Stimulated activated naive B cell treated with anti-CD40 and anti-IgM and Interleukin-4, amounts not matched to agents 10 μg/mL and 1 μg/mL and 100 μg/mL, for 72 hours (primary cell): ENCODE data around the gene BACE1-AS.

Experiments used
- ATAC-seq, 2 donors: fragments of 150-1000 bp; cut with Tn5 transposase; replicated peaks; 2 replicates each; pipeline ENCODE4 v1.10.0; 2021; ENCODE audit warnings: moderate library complexity in 1 of 2
- DNase-seq: peaks from one replicate; pipeline ENCODE4 v3.0.0; 2021
- H3K27ac Mint-ChIP-seq: one replicate; pipeline ENCODE4 v1.8.0; 2022; ENCODE audit warnings: mild to moderate bottlenecking, mixed read lengths
- H3K27me3 Mint-ChIP-seq, 2 donors: one replicate each; pipeline ENCODE4 v1.8.0; 2022; ENCODE audit warnings: mixed read lengths in 2 of 2
- H3K36me3 Mint-ChIP-seq, 2 donors: one replicate each; pipeline ENCODE4 v1.8.0; 2022; ENCODE audit warnings: mixed read lengths in 2 of 2, mild to moderate bottlenecking in 1 of 2
- H3K4me1 Mint-ChIP-seq, 2 donors: one replicate each; pipeline ENCODE4 v1.8.0; 2022; ENCODE audit warnings: mixed read lengths in 2 of 2, mild to moderate bottlenecking in 1 of 2
- H3K4me3 Mint-ChIP-seq, 2 donors: one replicate each; pipeline ENCODE4 v1.8.0; 2022; ENCODE audit warnings: mild to moderate bottlenecking in 2 of 2, mixed read lengths in 2 of 2, moderate library complexity in 1 of 2
- H3K9me3 Mint-ChIP-seq, 2 donors: one replicate each; pipeline ENCODE4 v1.8.0; 2022; ENCODE audit warnings: mixed read lengths in 2 of 2, mild to moderate bottlenecking in 1 of 2

BACE1-AS gene

DNA sequence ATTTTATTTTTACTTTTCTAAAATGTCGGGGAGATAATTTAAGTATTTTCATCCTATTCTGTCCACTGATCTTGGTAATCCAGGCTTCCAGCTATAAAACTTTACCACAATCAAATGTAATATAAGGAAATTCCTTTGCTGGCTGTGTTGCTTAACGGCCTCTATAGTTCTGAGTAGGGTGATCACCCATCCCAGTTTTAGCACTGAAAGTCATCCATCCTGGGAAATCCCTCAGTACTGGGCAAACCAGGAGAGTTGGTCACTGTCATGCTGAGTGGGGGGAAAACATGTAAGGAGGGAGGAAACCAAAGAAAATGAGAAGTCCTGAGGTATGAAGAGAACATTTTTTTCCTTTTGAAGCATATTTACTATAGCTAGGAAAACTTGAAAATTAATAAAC is 12.8 kb upstream of the BACE1-AS start:
- Mint-ChIP-seq H3K27me3 (no peaks in the 10 kb centered on the region), H3K4me3 (no peak overlapping the region), H3K4me1 (no peaks in the 10 kb centered on the region), H3K36me3 (peaks cover 35 to 58% of the 10 kb centered on the region in 2 donors), H3K9me3 (no peaks in the 10 kb centered on the region), H3K27ac (no peak overlapping the region)
- DNase-seq (no peak), ATAC-seq (no peak)

DNA sequence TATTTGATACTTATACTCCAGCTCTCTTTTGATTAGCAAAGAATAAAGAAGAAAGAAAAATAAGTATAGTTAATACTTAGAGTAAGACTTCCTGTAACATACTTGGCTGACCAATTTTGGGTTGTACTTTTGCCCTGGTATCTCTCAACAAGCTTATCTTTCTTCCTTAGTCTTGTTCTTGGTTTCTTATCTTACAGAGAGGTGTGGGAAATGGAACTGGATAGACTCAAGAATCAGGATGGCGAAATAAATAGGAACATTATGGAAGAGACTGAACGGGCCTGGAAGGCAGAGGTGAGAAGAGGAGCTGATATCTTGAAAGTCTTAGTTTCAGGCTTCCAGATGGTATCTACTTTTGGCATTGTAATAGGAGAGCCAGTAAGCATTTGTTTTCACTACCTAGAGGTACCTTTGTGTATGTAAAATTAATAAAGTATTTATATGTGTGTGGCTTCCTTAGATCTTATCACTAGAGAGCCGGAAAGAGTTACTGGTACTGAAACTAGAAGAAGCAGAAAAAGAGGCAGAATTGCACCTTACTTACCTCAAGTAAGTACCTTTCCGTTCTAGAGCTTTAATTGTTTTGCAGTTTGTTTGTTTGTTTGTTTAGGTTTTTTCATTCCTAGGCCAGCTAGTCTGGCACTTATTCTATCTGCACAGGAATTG is 11.3 kb upstream of the BACE1-AS start:
- Mint-ChIP-seq H3K9me3 (no peaks in the 10 kb centered on the region), H3K4me3 (no peak overlapping the region), H3K27me3 (no peaks in the 10 kb centered on the region), H3K4me1 (no peaks in the 10 kb centered on the region), H3K27ac (no peak overlapping the region), H3K36me3 (peaks cover 34 to 51% of the 10 kb centered on the region in 2 donors)
- no peak for DNase-seq
- no peak for ATAC-seq

DNA sequence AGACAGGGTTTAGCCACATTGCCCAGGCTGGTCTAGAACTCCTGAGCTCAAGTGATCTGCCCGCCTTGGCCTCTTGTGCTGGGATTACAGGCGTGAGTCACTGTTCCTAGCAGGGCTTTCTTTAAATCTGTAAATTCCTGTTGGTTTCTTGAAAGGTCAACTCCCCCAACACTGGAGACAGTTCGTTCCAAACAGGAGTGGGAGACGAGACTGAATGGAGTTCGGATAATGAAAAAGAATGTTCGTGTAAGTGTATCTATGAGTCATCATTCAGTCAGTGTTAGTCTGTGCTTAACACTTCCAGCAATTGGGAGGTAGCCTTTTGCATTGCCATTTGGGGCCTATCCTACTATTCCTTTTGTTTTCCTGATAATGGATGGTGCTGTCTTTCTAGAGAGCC is 10.0 kb upstream of the BACE1-AS start:
- Mint-ChIP-seq H3K36me3 (peaks cover 35 to 49% of the 10 kb centered on the region in 2 donors), H3K4me1 (no peaks in the 10 kb centered on the region), H3K27me3 (no peaks in the 10 kb centered on the region), H3K4me3 (no peak overlapping the region), H3K27ac (no peak overlapping the region), H3K9me3 (no peaks in the 10 kb centered on the region)
- ATAC-seq (no peak), DNase-seq (no peak)

DNA sequence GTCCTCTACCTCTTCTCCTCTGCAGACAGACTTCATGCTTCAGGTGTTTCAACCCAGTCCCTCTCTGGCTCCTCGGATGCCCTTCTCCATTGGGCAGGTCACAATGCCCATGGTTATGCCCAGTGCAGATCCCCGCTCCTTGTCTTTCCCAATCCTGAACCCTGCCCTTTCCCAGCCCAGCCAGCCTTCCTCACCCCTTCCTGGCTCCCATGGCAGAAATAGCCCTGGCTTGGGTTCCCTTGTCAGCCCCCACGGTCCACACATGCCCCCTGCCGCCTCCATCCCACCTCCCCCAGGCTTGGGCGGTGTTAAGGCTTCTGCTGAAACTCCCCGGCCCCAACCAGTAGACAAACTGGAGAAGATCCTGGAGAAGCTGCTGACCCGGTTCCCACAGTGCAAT is 9.3 kb upstream of the BACE1-AS start:
- H3K36me3 Mint-ChIP-seq: peaks cover 37 to 54% of the 10 kb centered on the region in 2 donors
- no peak overlapping the region for H3K27ac Mint-ChIP-seq
- ATAC-seq (no peak), DNase-seq (no peak)
- H3K27me3 Mint-ChIP-seq: no peaks in the 10 kb centered on the region
- no peak overlapping the region for H3K4me3 Mint-ChIP-seq
- no peaks in the 10 kb centered on the region for H3K9me3 Mint-ChIP-seq
- no peaks in the 10 kb centered on the region for H3K4me1 Mint-ChIP-seq

DNA sequence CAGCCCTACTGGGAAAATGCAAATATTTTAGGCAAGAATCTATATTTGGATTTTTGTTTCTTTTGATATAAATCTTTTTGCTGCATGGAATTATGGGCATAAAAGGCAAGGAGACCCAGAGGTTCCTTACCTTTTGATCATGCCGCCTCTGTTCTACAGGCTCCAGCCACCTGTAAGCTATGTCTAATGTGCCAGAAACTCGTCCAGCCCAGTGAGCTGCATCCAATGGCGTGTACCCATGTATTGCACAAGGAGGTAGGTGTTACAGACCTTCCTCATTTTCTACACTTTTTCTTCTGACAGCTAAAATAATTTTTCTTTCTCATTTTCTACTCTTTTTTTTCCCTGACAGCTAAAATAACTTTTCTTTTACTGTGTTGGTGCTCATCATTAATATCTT is 8.2 kb upstream of the BACE1-AS start:
- Mint-ChIP-seq H3K4me1 (no peaks in the 10 kb centered on the region), H3K36me3 (peaks cover 40 to 58% of the 10 kb centered on the region in 2 donors), H3K9me3 (no peaks in the 10 kb centered on the region), H3K27me3 (no peaks in the 10 kb centered on the region), H3K4me3 (no peak overlapping the region), H3K27ac (no peak overlapping the region)
- DNase-seq (no peak), ATAC-seq (no peak)

DNA sequence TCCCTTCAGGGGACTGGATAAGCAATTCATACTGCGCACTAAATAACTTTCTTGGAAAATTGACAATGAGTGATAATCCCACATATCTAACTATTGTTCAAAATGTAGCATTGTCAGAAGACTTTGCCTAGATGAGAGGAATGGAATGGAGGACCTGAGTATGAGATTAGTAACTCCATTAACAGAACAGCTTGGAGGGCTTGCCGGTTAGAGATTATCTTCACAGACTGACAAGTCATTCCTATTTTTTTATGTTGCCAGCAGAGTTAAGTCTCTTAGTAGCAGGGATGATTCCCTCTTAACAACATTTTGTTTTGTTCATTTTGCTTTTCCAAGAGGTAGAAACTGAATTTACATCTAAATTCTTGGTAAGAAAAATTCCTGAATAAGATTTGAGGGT is 7.1 kb upstream of the BACE1-AS start:
- Mint-ChIP-seq H3K27ac (no peak overlapping the region), H3K36me3 (peaks cover 40 to 61% of the 10 kb centered on the region in 2 donors), H3K9me3 (no peaks in the 10 kb centered on the region), H3K4me1 (no peaks in the 10 kb centered on the region), H3K27me3 (no peaks in the 10 kb centered on the region), H3K4me3 (no peak overlapping the region)
- DNase-seq (no peak), ATAC-seq (no peak)

DNA sequence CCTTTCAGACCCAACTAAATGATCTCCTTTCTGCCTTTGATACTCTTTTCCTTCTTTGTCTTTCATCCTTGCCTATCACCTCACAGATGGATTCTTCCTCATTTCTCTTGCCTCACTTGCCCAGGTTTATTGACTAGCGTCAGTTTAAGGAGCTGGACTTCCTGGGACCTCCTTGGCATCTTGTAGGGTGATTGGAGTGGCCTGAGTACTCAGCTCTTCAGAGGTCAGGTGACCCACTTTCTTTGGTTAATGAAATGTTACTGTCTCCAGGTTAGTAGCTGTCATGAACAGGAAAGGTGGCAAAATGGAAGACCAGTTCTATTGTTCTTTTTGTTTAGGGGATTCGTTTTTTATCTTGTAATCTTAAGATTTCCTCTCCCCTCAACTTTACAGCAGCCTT is 4.6 kb upstream of the BACE1-AS start:
- no peaks in the 10 kb centered on the region for H3K9me3 Mint-ChIP-seq
- DNase-seq: no peak
- no peak overlapping the region for H3K27ac Mint-ChIP-seq
- H3K27me3 Mint-ChIP-seq: no peaks in the 10 kb centered on the region
- no peaks in the 10 kb centered on the region for H3K4me1 Mint-ChIP-seq
- peaks cover 37 to 55% of the 10 kb centered on the region in 2 donors for H3K36me3 Mint-ChIP-seq
- no peak for ATAC-seq
- H3K4me3 Mint-ChIP-seq: no peak overlapping the region

DNA sequence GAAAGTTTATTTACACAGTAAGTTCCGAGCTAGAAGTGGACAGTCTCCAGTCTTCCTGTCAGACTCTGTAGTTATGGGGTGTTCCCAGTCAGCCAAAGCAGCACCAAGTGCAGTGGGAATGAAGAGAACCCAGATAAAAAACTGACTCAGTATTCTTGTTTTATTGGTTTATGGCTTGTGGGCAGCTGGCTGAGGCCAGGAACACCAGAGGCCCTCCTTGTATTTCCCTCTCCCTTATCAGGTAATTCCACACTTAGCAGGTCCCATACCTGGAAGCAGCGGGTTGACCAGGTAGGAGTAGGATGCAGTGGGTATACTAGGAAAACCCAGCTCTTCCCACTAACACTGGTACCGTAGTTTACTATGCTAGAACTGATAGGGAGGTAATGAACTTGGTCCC is 3.5 kb upstream of the BACE1-AS start:
- H3K4me1 Mint-ChIP-seq: no peaks in the 10 kb centered on the region
- no peaks in the 10 kb centered on the region for H3K27me3 Mint-ChIP-seq
- H3K36me3 Mint-ChIP-seq: peaks cover 27 to 45% of the 10 kb centered on the region in 2 donors
- DNase-seq: no peak
- H3K27ac Mint-ChIP-seq: no peak overlapping the region
- no peak for ATAC-seq
- no peaks in the 10 kb centered on the region for H3K9me3 Mint-ChIP-seq
- H3K4me3 Mint-ChIP-seq: no peak overlapping the region

DNA sequence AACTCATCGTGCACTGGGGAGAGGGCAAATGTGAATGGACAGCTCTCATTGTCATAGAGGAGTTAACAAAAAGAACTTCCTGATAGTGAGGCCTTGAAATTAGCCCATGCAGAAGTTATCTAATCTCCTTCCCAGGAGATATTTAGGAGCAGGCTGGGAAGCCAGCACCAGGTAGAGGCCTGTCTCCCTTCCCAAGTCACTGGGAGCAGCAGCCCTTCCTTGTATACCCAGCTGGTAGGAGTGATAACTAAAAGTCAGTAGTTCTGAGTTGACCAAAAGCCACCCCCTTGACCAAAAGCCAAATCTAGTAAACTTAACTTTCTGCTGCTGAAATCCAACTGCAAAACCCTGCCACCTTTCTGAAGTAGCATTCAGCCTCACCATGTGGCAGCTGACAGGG is 1.4 kb upstream of the BACE1-AS start:
- no peak overlapping the region for H3K27ac Mint-ChIP-seq
- DNase-seq (no peak), ATAC-seq (no peak)
- peaks cover 20 to 41% of the 10 kb centered on the region in 2 donors for H3K36me3 Mint-ChIP-seq
- H3K4me1 Mint-ChIP-seq: no peaks in the 10 kb centered on the region
- H3K27me3 Mint-ChIP-seq: no peaks in the 10 kb centered on the region
- no peaks in the 10 kb centered on the region for H3K9me3 Mint-ChIP-seq
- H3K4me3 Mint-ChIP-seq: no peak overlapping the region

DNA sequence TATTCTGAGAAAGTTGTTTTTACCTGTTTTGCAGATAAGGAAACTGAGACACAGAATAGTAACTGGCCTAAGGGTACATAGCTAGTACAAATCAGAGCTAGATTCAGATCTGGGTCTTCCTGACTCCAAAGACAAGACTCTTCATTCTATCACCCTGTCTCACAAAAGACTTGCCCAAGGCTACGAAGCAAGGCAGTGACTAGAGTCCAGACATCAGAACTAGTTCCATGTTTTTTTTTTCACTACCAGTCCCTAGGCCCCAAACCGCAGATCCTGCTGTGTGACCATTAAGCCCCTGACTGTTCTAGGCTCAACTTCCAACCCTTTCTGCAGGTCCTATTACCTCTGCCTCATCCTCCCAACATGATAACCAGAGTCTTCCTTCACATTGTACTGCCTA is 1.5 kb downstream of the BACE1-AS start:
- H3K4me1 Mint-ChIP-seq: no peaks in the 10 kb centered on the region
- H3K4me3 Mint-ChIP-seq: no peak overlapping the region
- H3K36me3 Mint-ChIP-seq: peaks cover 9 to 24% of the 10 kb centered on the region in 2 donors
- no peak overlapping the region for H3K27ac Mint-ChIP-seq
- ATAC-seq: no peak
- H3K9me3 Mint-ChIP-seq: no peaks in the 10 kb centered on the region
- DNase-seq: no peak
- no peaks in the 10 kb centered on the region for H3K27me3 Mint-ChIP-seq

DNA sequence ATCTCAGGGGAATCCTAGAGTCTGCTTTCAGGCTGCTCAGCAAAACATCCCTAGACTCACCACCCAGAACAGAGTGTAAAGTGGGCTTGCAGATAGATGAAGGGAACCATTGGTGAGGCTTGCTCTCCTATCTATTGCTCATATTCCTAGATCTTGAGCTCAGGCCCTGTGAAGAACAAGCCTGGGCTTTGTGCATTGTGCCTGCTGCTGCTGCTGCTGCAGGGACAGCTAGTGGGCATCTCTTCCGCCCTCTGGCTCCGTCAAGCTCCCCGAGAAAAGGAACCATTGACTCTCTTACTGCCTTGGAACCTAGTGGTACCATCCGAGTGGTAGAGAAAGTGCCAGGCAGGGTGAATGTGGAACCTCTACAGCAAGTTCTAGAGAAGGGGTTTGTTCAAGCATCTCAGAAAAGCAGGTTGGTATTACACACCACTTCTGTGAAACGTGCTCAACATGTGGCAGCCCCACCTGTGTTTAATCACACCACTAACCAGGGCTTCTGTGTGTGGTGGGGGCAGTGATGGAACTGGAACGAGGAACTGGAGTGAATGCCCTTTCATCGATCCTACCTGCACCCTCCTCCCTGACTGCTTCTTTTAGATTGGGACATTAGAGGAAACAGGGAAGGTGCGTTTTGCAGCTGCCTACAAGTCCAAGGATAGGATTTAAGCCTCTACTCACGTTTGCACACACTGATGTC is 4.4 kb downstream of the BACE1-AS start:
- Mint-ChIP-seq H3K4me1 (peaks cover 0 to under 1% of the 10 kb centered on the region in 2 donors), H3K4me3 (no peak overlapping the region), H3K27me3 (peaks cover 0 to under 1% of the 10 kb centered on the region in 2 donors), H3K9me3 (no peaks in the 10 kb centered on the region), H3K27ac (no peak overlapping the region), H3K36me3 (peaks cover 0 to 10% of the 10 kb centered on the region in 2 donors)
- DNase-seq: no peak
- ATAC-seq: no peak

DNA sequence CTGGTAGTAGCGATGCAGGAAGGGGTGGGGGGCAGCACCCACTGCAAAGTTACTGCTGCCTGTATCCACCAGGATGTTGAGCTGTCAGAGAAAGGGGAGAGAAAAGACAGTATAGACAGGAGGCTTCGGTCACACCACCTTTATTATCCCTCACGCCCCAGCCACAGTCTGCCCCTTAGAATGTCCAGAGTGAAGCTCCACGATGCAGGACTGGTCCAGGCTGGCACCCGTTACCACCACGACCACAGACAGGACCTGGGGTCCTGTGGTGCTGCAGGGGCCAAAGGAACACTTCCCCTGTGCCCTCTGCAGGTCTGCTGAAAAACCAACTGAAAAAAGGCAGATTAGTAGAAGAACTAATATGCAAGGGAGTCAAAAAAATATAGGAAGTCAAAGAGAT is 5.7 kb downstream of the BACE1-AS start:
- no peak for DNase-seq
- ATAC-seq: no peak
- no peak overlapping the region for H3K27ac Mint-ChIP-seq
- H3K4me1 Mint-ChIP-seq: peaks cover 0 to 4% of the 10 kb centered on the region in 2 donors
- no peak overlapping the region for H3K4me3 Mint-ChIP-seq
- H3K36me3 Mint-ChIP-seq: peaks cover 0 to 4% of the 10 kb centered on the region in 2 donors
- no peaks in the 10 kb centered on the region for H3K9me3 Mint-ChIP-seq
- peaks cover 0 to 5% of the 10 kb centered on the region in 2 donors for H3K27me3 Mint-ChIP-seq

DNA sequence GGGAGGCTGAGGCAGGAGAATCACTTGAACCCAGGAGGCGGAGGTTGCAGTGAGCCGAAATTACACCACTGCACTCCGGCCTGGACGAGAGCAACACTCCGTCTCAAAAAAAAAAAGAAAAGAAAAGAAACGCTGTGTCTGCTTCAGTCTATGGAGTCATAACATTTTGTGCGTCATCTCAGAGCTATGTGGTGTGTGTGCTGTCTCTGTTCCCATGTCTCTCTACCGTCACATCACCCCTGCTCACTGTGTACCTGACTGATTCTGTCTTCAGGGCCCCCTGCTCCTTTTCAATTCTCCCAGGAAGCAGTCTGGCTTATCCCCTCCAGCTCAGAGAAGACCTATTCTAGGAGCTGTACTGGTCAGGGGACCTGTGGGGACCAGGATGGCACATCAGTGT is 7.0 kb downstream of the BACE1-AS start:
- H3K36me3 Mint-ChIP-seq: peaks cover 0 to 4% of the 10 kb centered on the region in 2 donors
- ATAC-seq (no peak), DNase-seq (no peak)
- no peak overlapping the region for H3K27ac Mint-ChIP-seq
- peaks cover 0 to 5% of the 10 kb centered on the region in 2 donors for H3K27me3 Mint-ChIP-seq
- H3K9me3 Mint-ChIP-seq: no peaks in the 10 kb centered on the region
- no peak overlapping the region for H3K4me3 Mint-ChIP-seq
- peaks cover 0 to 6% of the 10 kb centered on the region in 2 donors for H3K4me1 Mint-ChIP-seq

DNA sequence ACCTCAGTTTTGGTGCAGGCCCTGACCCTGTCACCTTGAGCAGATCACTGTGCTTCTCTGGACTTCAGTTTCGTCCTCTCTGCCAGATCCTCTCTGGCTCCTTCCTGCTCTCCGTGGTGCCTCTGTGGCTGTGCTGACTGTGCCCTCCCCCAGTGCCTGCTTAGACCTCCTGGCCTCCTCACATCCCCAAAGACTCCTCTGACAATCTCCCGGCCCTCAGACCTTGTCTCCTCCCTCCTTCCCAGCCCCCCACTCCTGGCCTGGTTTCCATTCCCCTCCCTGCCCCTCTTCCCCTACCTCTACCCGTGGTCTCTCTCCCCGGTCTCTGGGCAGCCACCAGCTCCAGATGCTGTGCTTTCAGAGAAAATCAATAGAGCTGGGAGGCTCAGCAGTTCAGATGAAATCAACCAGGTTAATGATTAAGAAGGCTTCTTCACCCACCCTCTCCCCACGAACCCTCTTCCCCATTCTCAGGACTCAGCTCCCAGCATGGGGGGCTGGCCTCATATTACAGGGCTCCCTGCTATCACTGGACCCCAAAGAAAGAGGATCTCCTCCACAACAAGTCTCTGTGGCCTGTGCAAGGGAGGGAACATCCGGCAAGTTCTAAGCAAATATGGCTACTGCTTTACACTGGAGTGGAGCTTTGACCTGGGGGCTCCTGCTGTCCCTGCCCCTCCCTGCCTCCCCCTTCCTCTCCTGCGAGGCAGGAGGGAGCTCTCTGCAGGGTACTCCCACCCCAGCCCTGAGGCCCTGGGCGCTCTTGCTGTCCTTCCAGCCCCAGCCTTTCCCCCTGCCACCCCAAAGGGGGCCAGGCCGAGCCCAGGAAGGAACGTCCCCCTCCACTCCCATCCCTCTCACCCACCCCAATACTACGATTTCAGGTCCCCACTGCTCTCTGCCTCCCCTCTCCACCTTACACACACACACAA is 8.5 kb downstream of the BACE1-AS start:
- H3K27ac Mint-ChIP-seq: no peak overlapping the region
- H3K9me3 Mint-ChIP-seq: no peaks in the 10 kb centered on the region
- H3K27me3 Mint-ChIP-seq: peaks cover 0 to 5% of the 10 kb centered on the region in 2 donors
- no peaks in the 10 kb centered on the region for H3K36me3 Mint-ChIP-seq
- DNase-seq (no peak), ATAC-seq (no peak)
- H3K4me1 Mint-ChIP-seq: peaks cover 0 to 6% of the 10 kb centered on the region in 2 donors
- H3K4me3 Mint-ChIP-seq: no peak overlapping the region
